Natural killer cell (primary cell): ENCODE data around the gene CD300LB. TPM values are rescaled to one million over a fixed set of nuclear protein-coding genes. Genes with fewer than 3 reads are reported as not detected.

Experiments
- ATAC-seq, 3 donors: fragments of 150-1000 bp in 2 of 3; fragments of 200-7000 bp in 1 of 3; cut with Tn5 transposase; 1 replicate in 1 of 3; 2 replicates in 2 of 3; pipeline ENCODE4 v1.10.0; 2021; ENCODE audit warnings: mild to moderate bottlenecking in 2 of 3, moderate library complexity in 2 of 3
- DNase-seq, 2 donors: peaks; one replicate each; pipeline versions ENCODE4 v3.0.0 to v3.0.0-alpha.2; 2013 to 2021; ENCODE audit warnings: mixed read lengths in 1 of 2
- H3K27ac ChIP-seq: one replicate; pipeline ENCODE4 v1.5.1; 2013; ENCODE audit warnings: mild to moderate bottlenecking, low read length
- H3K27me3 ChIP-seq: one replicate; pipeline ENCODE4 v1.6.1; 2013; ENCODE audit warnings: low read length; ENCODE audit not compliant: control insufficient read depth, insufficient read depth
- H3K36me3 ChIP-seq: one replicate; pipeline ENCODE4 v1.6.1; 2013; ENCODE audit warnings: low read length; ENCODE audit not compliant: control insufficient read depth, insufficient read depth
- H3K4me1 ChIP-seq: one replicate; pipeline ENCODE4 v1.6.1; 2013; ENCODE audit warnings: low read length; ENCODE audit not compliant: control insufficient read depth, insufficient read depth
- H3K4me3 ChIP-seq: one replicate; pipeline ENCODE4 v1.5.1; 2013; ENCODE audit warnings: low read length
- H3K9me3 ChIP-seq: one replicate; pipeline ENCODE4 v1.6.1; 2013; ENCODE audit warnings: low read length; ENCODE audit not compliant: control insufficient read depth, insufficient read depth
- H3K27ac Mint-ChIP-seq, 2 donors: one replicate each; pipeline ENCODE4 v1.8.0; 2022; ENCODE audit warnings: mild to moderate bottlenecking in 2 of 2, mixed read lengths in 2 of 2, moderate library complexity in 1 of 2
- H3K27me3 Mint-ChIP-seq, 2 donors: one replicate each; pipeline ENCODE4 v1.8.0; 2022; ENCODE audit warnings: low read depth in 2 of 2, mixed read lengths in 2 of 2
- H3K36me3 Mint-ChIP-seq: one replicate; pipeline ENCODE4 v1.8.0; 2022; ENCODE audit warnings: mixed read lengths
- H3K4me1 Mint-ChIP-seq, 2 donors: one replicate each; pipeline ENCODE4 v1.8.0; 2022; ENCODE audit warnings: mixed read lengths in 2 of 2
- H3K4me3 Mint-ChIP-seq: one replicate; pipeline ENCODE4 v1.8.0; 2022; ENCODE audit warnings: mild to moderate bottlenecking, moderate library complexity, mixed read lengths
- H3K9me3 Mint-ChIP-seq, 2 donors: one replicate each; pipeline ENCODE4 v1.8.0; 2022; ENCODE audit warnings: mixed read lengths in 2 of 2
- WGBS: methylation state at CpG from one replicate; pipeline ENCODE4 v1.1.7; 2013; ENCODE audit warnings: missing lambda C conversion rate; ENCODE audit not compliant: insufficient coverage; 5-methylcytosine and 5-hydroxymethylcytosine counted together
- intact Hi-C: fragments of 100-400 bp; cut with micrococcal nuclease; formaldehyde crosslinking; loops from one replicate; pipeline ENCODE4 v1.14.2; 2022
- total RNA-seq, 4 donors: library from RNA; stranded (reverse); fragments of 120-200 nt in 1 of 4; gene quantifications; one replicate each; pipeline versions ENCODE4 v1.2.3 to v1.2.4, GENCODE V29; 2013 to 2022
- TF ChIP-seq, protein P1 (sequence below): fragments of 200-600 bp; IDR thresholded peaks from one replicate; pipeline ENCODE4 v1.8.0; 2022; ENCODE audit warnings: antibody characterized with exemption

Gene CD300LB
- total RNA-seq, 3 donors from 2014 or later (not counting 1 experiment from before 2014, with no cell fraction given) = 2.0 to 4.9 (median 3.5) TPM

DNA sequence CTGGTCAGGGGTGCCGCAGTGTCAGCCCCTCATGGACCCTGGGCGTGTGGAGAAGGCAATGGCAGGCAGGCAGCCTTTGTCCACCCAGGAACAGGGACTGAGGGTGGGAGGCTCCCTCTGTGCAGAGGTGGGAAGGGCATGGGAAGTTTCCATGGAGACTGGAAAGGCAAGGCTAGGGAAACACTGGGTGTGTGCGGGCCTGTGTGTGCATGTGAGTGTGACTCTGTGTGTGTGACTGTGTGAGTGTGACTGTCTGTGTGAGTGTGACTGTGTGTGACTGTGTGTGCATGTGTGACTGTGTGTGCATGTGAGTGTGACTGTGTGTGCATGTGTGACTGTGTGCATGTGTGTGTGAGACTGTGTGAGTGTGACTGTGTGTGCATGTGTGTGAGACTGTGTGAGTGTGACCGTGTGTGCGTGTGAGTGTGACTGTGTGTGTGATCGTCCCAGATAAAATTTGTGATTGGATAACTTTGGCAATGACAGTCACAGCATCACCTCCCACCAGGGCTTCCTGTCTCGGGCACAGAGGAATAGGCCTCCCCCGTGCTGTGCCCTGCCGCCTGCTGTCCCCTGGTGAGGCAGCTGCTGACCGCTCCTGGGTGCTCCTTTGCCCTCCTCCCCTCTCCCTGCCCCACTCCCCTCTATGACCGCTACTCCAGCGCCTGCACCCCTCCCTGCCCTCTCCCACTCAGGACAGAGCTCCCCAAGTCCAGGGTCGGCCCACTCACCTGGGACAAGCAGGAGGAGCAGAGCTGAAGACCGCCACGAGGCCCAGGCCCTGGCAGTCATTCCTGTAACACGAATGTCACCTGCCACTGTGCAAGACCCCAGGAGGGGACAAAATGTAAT, 13.9 kb upstream of the CD300LB start:
- WGBS = 68% methylated on average over 16 of the region's 16 CpGs
- peaks cover 36 to 51% of the 10 kb centered on the region in 2 donors for H3K4me1 Mint-ChIP-seq
- H3K9me3 Mint-ChIP-seq = no peaks in the 10 kb centered on the region
- Histone ChIP-seq H3K36me3 (peaks cover 3% of the 10 kb centered on the region), H3K9me3 (no peaks in the 10 kb centered on the region), H3K4me3 (peak overlapping the region; percentile 22), H3K4me1 (peaks cover 52% of the 10 kb centered on the region), H3K27me3 (no peaks in the 10 kb centered on the region), H3K27ac (peak overlapping the region; percentile 55)
- H3K4me3 Mint-ChIP-seq = peak overlapping the region; percentile 78
- peak in 2 of 3 donors; percentile 36 to 47 for ATAC-seq
- no peak for DNase-seq
- intact Hi-C loops = no loop called here
- H3K27me3 Mint-ChIP-seq = peaks cover 0 to 2% of the 10 kb centered on the region in 2 donors
- no peaks in the 10 kb centered on the region for H3K36me3 Mint-ChIP-seq
- TF ChIP-seq, protein P1, sequence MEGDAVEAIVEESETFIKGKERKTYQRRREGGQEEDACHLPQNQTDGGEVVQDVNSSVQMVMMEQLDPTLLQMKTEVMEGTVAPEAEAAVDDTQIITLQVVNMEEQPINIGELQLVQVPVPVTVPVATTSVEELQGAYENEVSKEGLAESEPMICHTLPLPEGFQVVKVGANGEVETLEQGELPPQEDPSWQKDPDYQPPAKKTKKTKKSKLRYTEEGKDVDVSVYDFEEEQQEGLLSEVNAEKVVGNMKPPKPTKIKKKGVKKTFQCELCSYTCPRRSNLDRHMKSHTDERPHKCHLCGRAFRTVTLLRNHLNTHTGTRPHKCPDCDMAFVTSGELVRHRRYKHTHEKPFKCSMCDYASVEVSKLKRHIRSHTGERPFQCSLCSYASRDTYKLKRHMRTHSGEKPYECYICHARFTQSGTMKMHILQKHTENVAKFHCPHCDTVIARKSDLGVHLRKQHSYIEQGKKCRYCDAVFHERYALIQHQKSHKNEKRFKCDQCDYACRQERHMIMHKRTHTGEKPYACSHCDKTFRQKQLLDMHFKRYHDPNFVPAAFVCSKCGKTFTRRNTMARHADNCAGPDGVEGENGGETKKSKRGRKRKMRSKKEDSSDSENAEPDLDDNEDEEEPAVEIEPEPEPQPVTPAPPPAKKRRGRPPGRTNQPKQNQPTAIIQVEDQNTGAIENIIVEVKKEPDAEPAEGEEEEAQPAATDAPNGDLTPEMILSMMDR = no peak
- H3K27ac Mint-ChIP-seq = peak overlapping the region; percentile 43 to 81

DNA sequence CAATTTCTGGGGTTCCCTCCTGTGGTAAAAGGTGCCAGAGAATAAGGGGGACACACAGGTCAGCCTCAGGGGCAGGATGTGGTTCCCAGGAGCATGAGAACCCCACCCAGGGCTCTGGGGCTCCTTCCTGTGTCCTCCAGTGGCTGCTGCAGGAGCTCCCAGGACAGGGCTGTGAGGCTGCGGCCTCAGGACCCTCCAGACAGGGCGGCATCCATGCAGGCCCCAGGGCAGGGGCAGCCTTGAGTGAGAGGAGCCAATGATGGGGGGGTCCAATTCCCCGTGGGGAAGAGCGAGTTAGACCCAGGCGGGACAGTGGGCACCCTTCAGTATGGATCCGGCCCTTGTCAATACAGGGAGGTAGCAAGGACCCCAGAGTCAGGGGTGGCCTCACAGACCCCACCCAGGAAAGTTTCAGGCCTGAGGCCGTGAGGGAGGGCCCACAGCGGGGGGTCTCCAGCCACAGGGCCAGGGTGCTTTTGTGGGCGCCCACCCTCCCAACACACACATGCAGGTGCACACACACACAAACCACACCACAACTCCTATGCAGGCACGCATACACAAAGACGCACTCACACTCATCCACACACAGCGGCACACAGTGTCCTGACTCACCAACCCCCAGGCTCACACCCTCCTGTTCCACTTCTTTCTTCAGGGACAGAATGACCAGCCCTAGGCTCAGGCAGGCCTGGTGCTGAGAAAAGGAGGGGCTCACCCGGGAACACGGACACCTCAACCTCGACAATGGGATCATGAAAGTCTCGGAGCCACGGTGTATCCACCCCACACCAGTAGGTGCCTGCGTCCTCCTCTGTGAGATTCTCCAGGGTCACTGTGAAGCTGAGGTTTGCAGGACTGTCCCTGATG, 12.9 kb upstream of the CD300LB start:
- DNase-seq = no peak
- ATAC-seq = no peak
- Mint-ChIP-seq H3K27me3 (peaks cover 0 to 4% of the 10 kb centered on the region in 2 donors), H3K36me3 (no peaks in the 10 kb centered on the region), H3K4me1 (peaks cover 36 to 55% of the 10 kb centered on the region in 2 donors), H3K27ac (peak overlapping the region in 1 of 2 donors; percentile 81), H3K9me3 (no peaks in the 10 kb centered on the region), H3K4me3 (peak overlapping the region; percentile 78)
- H3K27me3 ChIP-seq = no peaks in the 10 kb centered on the region
- no peaks in the 10 kb centered on the region for H3K9me3 ChIP-seq
- TF ChIP-seq, protein P1 = no peak
- H3K4me3 ChIP-seq = no peak overlapping the region
- peaks cover 52% of the 10 kb centered on the region for H3K4me1 ChIP-seq
- intact Hi-C loops = no loop called here
- 93% methylated on average over 18 of the region's 18 CpGs for WGBS
- peaks cover 3% of the 10 kb centered on the region for H3K36me3 ChIP-seq
- no peak overlapping the region for H3K27ac ChIP-seq

DNA sequence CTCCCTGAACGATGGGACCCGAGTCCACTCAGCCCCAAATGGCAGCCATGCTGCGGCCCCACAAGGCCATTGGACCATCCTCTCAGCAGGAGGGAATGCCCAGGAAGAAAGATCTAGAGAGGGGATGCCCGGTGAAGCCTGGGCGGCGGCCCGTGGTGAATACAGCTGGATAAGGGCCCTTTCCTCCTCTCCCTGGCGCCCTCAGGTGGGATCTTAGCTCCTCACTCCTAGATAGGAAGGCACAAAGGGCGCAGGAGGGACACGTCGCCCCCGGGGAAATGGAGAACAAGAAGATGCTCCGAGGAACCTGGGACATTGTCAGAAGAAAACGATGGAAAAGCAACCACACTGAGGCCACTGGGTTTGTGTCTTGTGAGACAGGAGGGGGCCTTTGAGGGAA, 12.1 kb upstream of the CD300LB start:
- no peak for DNase-seq
- Mint-ChIP-seq H3K36me3 (no peaks in the 10 kb centered on the region), H3K27ac (no peak overlapping the region), H3K4me1 (peaks cover 36 to 56% of the 10 kb centered on the region in 2 donors), H3K27me3 (peaks cover 0 to 4% of the 10 kb centered on the region in 2 donors), H3K9me3 (no peaks in the 10 kb centered on the region), H3K4me3 (peak overlapping the region; percentile 50)
- Histone ChIP-seq H3K4me1 (peaks cover 52% of the 10 kb centered on the region), H3K4me3 (no peak overlapping the region), H3K27ac (no peak overlapping the region), H3K36me3 (peaks cover 3% of the 10 kb centered on the region), H3K27me3 (no peaks in the 10 kb centered on the region), H3K9me3 (no peaks in the 10 kb centered on the region)
- TF ChIP-seq, protein P1 = no peak
- no peak for ATAC-seq
- WGBS = 74% methylated on average over 14 of the region's 14 CpGs
- intact Hi-C loops = no loop called here
